Measurements from ENCODE around the gene HIGD1A. TPM values are rescaled to one million over a fixed set of nuclear protein-coding genes. Genes with fewer than 3 reads are reported as not detected.

HIGD1A gene
- total RNA-seq, 4 donors from 2014 or later: 52.3 to 239 (median 212) TPM

- no peak for TF ChIP-seq CTCF (IDR thresholded peaks at IDR 0.05)
- Histone ChIP-seq H3K27me3 (no peaks in the 10 kb centered on the region), H3K4me3 (no peak overlapping the region), H3K27ac (no peak overlapping the region), H3K4me1 (peaks cover 0 to 45% (median 0%) of the 10 kb centered on the region in 3 donors), H3K9me3 (no peaks in the 10 kb centered on the region), H3K36me3 (peaks cover 0 to 96% (median 0%) of the 10 kb centered on the region in 3 donors)
- WGBS, 2 donors: 97 to 100% methylated on average over 1 to 2 of the region's 2 CpGs
- no peak for DNase-seq
- intact Hi-C loops (cut with DNase I): no loop called here
Observed at GRCh38 chr3:42786631-42787030, 17.7 kb downstream of the HIGD1A start.

DNA sequence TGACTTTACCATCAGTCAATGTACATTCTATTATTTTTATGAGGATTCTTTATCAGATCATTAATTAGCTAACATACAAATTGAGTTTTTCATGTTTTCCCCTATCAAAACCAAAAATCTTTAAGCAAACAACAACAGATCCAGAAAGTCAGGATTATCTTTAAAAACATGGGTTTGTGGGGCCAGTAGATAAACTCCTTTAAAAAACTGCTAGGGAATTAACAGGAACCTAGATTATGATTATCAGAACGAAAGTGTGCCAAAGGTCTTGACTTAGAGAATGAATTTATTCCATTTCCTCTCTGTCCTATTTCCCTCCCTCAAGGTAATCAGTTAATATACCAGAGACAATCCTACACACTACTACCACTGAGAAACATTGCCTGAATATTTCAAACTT is 18.1 kb downstream of the HIGD1A start:
- Histone ChIP-seq H3K27ac (no peak overlapping the region), H3K27me3 (no peaks in the 10 kb centered on the region), H3K9me3 (no peaks in the 10 kb centered on the region), H3K4me3 (no peak overlapping the region), H3K36me3 (peaks cover 0 to 96% (median 0%) of the 10 kb centered on the region in 3 donors), H3K4me1 (peaks cover 0 to 48% (median 0%) of the 10 kb centered on the region in 3 donors)
- 77 to 78% methylated on average over 1 of the region's 1 CpG for WGBS, 2 donors
- intact Hi-C loops (cut with DNase I): no loop called here
- TF ChIP-seq CTCF (IDR thresholded peaks at IDR 0.05): no peak
- TF ChIP-seq POLR2A (IDR thresholded peaks at IDR 0.05): no peak
- DNase-seq: no peak

- Histone ChIP-seq H3K36me3 (peaks cover 0 to 48% (median 0%) of the 10 kb centered on the region in 3 donors), H3K4me1 (peaks cover 0 to 76% (median 21%) of the 10 kb centered on the region in 3 donors), H3K9me3 (no peaks in the 10 kb centered on the region), H3K27me3 (no peaks in the 10 kb centered on the region), H3K27ac (peak overlapping the region in 3 of 4 donors; percentile 78 to 87 (median 80)), H3K4me3 (no peak overlapping the region)
- peak; percentile 73 to 84 (median 82) for TF ChIP-seq CTCF (IDR thresholded peaks at IDR 0.05)
- TF ChIP-seq POLR2A (IDR thresholded peaks at IDR 0.05): no peak
- 52 to 59% methylated on average over 9 to 11 of the region's 11 CpGs for WGBS, 2 donors
- DNase-seq: no peak
- intact Hi-C loops (cut with DNase I): loop anchor here (5.0 kb wide), 1 partner anchor 61 kb away; no protein-coding TSS in a partner anchor
Observed at GRCh38 chr3:42780892-42781700, 23.2 kb downstream of the HIGD1A start.

DNA sequence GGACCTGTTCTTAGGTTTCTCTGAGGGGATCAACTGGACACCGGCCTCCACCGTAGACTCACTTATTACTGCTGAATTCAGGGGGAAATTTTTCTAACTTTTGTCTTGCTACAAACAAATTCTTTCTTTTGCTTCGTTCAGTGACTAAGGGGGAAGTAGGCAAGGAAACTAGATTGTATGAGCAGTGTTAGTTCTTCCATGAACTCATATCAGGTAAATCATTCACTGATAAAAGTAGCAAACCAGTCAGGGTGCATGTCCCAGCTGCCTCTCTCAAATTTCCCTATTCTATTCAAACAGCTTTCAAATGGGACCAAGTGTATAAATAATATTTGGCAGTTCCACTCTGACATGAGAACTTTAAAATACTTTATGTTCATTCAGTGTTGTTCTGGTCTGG is 23.9 kb downstream of the HIGD1A start:
- intact Hi-C loops (cut with DNase I): loop anchor here (5.0 kb wide), 1 partner anchor 62 kb away; no protein-coding TSS in a partner anchor
- DNase-seq: no peak
- Histone ChIP-seq H3K36me3 (peaks cover 0 to 41% (median 0%) of the 10 kb centered on the region in 3 donors), H3K27me3 (no peaks in the 10 kb centered on the region), H3K4me3 (no peak overlapping the region), H3K9me3 (no peaks in the 10 kb centered on the region), H3K27ac (peak overlapping the region; percentile 1 to 87 (median 79)), H3K4me1 (peaks cover 0 to 69% (median 21%) of the 10 kb centered on the region in 3 donors)
- TF ChIP-seq POLR2A (IDR thresholded peaks at IDR 0.05): no peak
- no peak for TF ChIP-seq CTCF (IDR thresholded peaks at IDR 0.05)
- WGBS, 2 donors: 75 to 77% methylated on average over 3 of the region's 3 CpGs

GRCh38 chr3:42778644-42779043 is 25.6 kb downstream of the HIGD1A start:
- intact Hi-C loops (cut with DNase I): no loop called here
- no peaks in the 10 kb centered on the region for H3K9me3 ChIP-seq
- H3K36me3 ChIP-seq: peaks cover 0 to 25% (median 0%) of the 10 kb centered on the region in 3 donors
- H3K27me3 ChIP-seq: no peaks in the 10 kb centered on the region
- peak overlapping the region in 3 of 4 donors; percentile 78 to 80 (median 78) for H3K27ac ChIP-seq
- no peak for DNase-seq
- TF ChIP-seq CTCF (IDR thresholded peaks at IDR 0.05) (no peak), POLR2A (IDR thresholded peaks at IDR 0.05) (no peak)
- 76 to 100% methylated on average over 1 to 2 of the region's 2 CpGs for WGBS, 2 donors
- no peak overlapping the region for H3K4me3 ChIP-seq
- H3K4me1 ChIP-seq: peaks cover 0 to 68% (median 21%) of the 10 kb centered on the region in 3 donors

All from esophagus squamous epithelium (tissue), 5 donors.